ENCODE data around the gene BCL6B. TPM values are rescaled to one million over a fixed set of nuclear protein-coding genes. Genes with fewer than 3 reads are reported as not detected.
A peak's percentile ranks its signal among the peaks of the same experiment; 100 is the strongest.

The BCL6B gene
- total RNA-seq, 1 experiment from 2014 or later = 11.4 TPM

DNA sequence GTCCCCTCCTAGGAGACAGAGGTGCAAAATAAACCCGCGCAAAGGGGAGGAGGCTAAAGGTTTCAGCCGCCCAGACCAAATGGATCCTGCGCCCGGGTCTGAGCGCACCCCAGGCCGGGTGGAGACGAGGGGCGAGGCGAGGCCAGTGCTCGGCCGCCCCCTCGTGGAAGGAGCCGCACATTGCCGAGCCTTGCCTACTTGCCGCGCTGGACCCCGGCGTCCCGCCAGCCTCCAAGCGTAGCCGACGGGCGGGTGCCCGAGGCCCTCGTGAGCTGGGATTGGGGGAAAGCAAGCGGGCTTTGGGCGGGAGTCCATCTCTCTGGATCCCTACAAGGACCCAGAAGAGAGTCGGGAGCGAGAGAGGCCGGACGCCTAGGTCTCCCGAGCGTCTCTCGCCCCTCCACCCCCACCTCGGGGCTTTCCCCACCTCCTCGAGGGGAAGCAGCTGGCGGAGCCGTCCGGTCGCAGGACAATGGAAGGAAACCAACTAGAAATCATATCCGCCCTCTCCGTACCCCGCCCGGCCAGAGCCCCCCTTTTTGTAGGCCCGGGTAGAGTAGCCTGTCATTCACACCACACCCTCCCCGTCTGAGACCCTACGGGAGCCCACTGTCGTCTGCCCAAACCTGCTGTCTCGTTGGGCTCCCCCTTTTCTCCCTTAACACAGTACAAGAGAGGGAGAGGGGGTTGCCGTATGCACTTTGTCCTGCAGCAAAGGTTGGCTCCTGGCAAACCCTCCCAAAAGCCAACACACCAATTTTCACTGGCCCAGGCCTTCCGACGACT lies 664 bp upstream of the BCL6B start (continued):
- TF ChIP-seq SP1 (CRISPR knock-in tag; conservative IDR thresholded peaks at IDR 0.05) = peak; percentile 58; the same call in 1 of the 2 replicates
- TF ChIP-seq IRF2 (CRISPR knock-in tag; IDR thresholded peaks at IDR 0.05; ENCODE audit: borderline replicate concordance, low read depth) = no peak
- TF ChIP-seq ZNF416 (CRISPR knock-in tag; IDR thresholded peaks at IDR 0.05) = no peak
- TF ChIP-seq, protein P1, sequence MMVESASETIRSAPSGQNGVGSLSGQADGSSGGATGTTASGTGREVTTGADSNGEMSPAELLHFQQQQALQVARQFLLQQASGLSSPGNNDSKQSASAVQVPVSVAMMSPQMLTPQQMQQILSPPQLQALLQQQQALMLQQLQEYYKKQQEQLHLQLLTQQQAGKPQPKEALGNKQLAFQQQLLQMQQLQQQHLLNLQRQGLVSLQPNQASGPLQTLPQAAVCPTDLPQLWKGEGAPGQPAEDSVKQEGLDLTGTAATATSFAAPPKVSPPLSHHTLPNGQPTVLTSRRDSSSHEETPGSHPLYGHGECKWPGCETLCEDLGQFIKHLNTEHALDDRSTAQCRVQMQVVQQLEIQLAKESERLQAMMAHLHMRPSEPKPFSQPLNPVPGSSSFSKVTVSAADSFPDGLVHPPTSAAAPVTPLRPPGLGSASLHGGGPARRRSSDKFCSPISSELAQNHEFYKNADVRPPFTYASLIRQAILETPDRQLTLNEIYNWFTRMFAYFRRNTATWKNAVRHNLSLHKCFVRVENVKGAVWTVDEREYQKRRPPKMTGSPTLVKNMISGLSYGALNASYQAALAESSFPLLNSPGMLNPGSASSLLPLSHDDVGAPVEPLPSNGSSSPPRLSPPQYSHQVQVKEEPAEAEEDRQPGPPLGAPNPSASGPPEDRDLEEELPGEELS (CRISPR knock-in tag; IDR thresholded peaks at IDR 0.05) = 0 out of 2 replicates have a peak, but pooled peaks have one; percentile 29
- TF ChIP-seq MXD4 (CRISPR knock-in tag; IDR thresholded peaks at IDR 0.05; ENCODE audit: borderline replicate concordance) = no peak
- TF ChIP-seq, protein P2, sequence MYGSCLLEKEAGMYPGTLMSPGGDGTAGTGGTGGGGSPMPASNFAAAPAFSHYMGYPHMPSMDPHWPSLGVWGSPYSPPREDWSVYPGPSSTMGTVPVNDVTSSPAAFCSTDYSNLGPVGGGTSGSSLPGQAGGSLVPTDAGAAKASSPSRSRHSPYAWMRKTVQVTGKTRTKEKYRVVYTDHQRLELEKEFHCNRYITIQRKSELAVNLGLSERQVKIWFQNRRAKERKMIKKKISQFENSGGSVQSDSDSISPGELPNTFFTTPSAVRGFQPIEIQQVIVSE (CRISPR knock-in tag; IDR thresholded peaks at IDR 0.05; ENCODE audit: borderline replicate concordance) = no peak
- TF ChIP-seq NFYB (CRISPR knock-in tag; conservative IDR thresholded peaks at IDR 0.05; ENCODE audit: low read depth) = no peak
- TF ChIP-seq, protein P3, sequence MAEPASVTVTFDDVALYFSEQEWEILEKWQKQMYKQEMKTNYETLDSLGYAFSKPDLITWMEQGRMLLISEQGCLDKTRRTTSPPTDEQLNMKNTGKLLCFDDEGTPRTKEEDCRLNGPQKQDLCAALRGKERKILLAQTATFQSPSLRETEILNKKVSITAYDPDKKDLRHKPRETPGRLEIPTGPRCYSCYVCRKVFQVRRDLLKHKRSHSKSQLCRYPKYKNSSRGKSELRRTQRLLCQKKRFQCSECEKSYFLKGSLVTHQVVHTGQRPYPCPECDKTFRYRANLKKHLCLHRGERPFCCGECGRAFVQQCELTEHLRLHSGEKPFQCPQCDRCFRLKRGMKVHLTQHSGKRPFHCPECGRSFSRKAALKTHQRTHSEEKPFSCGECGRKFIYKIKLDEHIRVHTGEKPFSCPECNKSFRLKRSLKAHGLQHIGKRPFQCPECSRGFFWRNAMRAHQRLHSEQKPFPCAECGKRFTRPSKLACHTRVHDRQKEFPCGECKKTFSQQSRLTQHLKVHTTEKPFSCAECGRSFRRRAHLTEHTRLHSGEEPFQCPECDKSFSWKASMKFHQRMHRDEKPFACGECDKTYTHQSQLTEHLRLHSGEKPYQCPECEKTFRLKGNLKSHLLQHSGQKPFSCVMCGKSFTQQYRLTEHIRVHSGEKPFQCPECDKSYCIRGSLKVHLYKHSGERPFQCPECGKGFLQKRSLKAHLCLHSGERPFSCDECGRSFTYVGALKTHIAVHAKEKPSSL (CRISPR knock-in tag; conservative IDR thresholded peaks at IDR 0.05) = no peak
- TF ChIP-seq TEAD1 (CRISPR knock-in tag; IDR thresholded peaks at IDR 0.05) = 0 out of 2 replicates have a peak, but pooled peaks have one; percentile 27
- TF ChIP-seq, protein P4, sequence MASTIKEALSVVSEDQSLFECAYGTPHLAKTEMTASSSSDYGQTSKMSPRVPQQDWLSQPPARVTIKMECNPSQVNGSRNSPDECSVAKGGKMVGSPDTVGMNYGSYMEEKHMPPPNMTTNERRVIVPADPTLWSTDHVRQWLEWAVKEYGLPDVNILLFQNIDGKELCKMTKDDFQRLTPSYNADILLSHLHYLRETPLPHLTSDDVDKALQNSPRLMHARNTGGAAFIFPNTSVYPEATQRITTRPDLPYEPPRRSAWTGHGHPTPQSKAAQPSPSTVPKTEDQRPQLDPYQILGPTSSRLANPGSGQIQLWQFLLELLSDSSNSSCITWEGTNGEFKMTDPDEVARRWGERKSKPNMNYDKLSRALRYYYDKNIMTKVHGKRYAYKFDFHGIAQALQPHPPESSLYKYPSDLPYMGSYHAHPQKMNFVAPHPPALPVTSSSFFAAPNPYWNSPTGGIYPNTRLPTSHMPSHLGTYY (CRISPR knock-in tag; IDR thresholded peaks at IDR 0.05) = no peak
- TF ChIP-seq, protein P5, sequence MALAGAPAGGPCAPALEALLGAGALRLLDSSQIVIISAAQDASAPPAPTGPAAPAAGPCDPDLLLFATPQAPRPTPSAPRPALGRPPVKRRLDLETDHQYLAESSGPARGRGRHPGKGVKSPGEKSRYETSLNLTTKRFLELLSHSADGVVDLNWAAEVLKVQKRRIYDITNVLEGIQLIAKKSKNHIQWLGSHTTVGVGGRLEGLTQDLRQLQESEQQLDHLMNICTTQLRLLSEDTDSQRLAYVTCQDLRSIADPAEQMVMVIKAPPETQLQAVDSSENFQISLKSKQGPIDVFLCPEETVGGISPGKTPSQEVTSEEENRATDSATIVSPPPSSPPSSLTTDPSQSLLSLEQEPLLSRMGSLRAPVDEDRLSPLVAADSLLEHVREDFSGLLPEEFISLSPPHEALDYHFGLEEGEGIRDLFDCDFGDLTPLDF (CRISPR knock-in tag; IDR thresholded peaks at IDR 0.05) = no peak
- no peak for TF ChIP-seq ESRRA (CRISPR knock-in tag; IDR thresholded peaks at IDR 0.05; ENCODE audit: borderline replicate concordance)
- no peak for TF ChIP-seq ZNF317 (CRISPR knock-in tag; IDR thresholded peaks at IDR 0.05; ENCODE audit: borderline replicate concordance, low read depth)
- no peak for TF ChIP-seq ZNF121 (CRISPR knock-in tag; IDR thresholded peaks at IDR 0.05)
- TF ChIP-seq KAT7 (CRISPR knock-in tag; IDR thresholded peaks at IDR 0.05; ENCODE audit: borderline replicate concordance) = no peak
- TF ChIP-seq ZNF423 (CRISPR knock-in tag; IDR thresholded peaks at IDR 0.05) = no peak
- TF ChIP-seq GABPB1 (CRISPR knock-in tag; IDR thresholded peaks at IDR 0.05) = no peak
- no peak for TF ChIP-seq JAZF1 (CRISPR knock-in tag; IDR thresholded peaks at IDR 0.05)
- no peak for TF ChIP-seq ZNF219 (CRISPR knock-in tag; IDR thresholded peaks at IDR 0.05; ENCODE audit: borderline replicate concordance)
- no peak for TF ChIP-seq NR1H2 (CRISPR knock-in tag; IDR thresholded peaks at IDR 0.05)
- TF ChIP-seq CREM (CRISPR knock-in tag; IDR thresholded peaks at IDR 0.05) = no peak
- TF ChIP-seq NR2C2 (CRISPR knock-in tag; IDR thresholded peaks at IDR 0.05) = no peak
- no peak for TF ChIP-seq EMX1 (CRISPR knock-in tag; IDR thresholded peaks at IDR 0.05)
- TF ChIP-seq, protein P6, sequence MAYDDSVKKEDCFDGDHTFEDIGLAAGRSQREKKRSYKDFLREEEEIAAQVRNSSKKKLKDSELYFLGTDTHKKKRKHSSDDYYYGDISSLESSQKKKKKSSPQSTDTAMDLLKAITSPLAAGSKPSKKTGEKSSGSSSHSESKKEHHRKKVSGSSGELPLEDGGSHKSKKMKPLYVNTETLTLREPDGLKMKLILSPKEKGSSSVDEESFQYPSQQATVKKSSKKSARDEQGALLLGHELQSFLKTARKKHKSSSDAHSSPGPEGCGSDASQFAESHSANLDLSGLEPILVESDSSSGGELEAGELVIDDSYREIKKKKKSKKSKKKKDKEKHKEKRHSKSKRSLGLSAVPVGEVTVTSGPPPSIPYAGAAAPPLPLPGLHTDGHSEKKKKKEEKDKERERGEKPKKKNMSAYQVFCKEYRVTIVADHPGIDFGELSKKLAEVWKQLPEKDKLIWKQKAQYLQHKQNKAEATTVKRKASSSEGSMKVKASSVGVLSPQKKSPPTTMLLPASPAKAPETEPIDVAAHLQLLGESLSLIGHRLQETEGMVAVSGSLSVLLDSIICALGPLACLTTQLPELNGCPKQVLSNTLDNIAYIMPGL (CRISPR knock-in tag; IDR thresholded peaks at IDR 0.05) = peak; percentile 89
- TF ChIP-seq PRRX2 (CRISPR knock-in tag; IDR thresholded peaks at IDR 0.05) = no peak
- TF ChIP-seq, protein P7, sequence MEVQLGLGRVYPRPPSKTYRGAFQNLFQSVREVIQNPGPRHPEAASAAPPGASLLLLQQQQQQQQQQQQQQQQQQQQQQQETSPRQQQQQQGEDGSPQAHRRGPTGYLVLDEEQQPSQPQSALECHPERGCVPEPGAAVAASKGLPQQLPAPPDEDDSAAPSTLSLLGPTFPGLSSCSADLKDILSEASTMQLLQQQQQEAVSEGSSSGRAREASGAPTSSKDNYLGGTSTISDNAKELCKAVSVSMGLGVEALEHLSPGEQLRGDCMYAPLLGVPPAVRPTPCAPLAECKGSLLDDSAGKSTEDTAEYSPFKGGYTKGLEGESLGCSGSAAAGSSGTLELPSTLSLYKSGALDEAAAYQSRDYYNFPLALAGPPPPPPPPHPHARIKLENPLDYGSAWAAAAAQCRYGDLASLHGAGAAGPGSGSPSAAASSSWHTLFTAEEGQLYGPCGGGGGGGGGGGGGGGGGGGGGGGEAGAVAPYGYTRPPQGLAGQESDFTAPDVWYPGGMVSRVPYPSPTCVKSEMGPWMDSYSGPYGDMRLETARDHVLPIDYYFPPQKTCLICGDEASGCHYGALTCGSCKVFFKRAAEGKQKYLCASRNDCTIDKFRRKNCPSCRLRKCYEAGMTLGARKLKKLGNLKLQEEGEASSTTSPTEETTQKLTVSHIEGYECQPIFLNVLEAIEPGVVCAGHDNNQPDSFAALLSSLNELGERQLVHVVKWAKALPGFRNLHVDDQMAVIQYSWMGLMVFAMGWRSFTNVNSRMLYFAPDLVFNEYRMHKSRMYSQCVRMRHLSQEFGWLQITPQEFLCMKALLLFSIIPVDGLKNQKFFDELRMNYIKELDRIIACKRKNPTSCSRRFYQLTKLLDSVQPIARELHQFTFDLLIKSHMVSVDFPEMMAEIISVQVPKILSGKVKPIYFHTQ (CRISPR knock-in tag; IDR thresholded peaks at IDR 0.05) = no peak
- TF ChIP-seq SMAD4 (CRISPR knock-in tag; IDR thresholded peaks at IDR 0.05) = no peak
- no peak for TF ChIP-seq TEAD4 (CRISPR knock-in tag; IDR thresholded peaks at IDR 0.05)
- TF ChIP-seq HMGA2 (CRISPR knock-in tag; IDR thresholded peaks at IDR 0.05) = no peak

Data from WTC11 (cell line).